GM19043 (cell line): ENCODE data around the gene ACOT11.

Experiments
- ATAC-seq: cut with Tn5 transposase; IDR thresholded peaks from one replicate; pipeline ENCODE4 v1.9.1; 2021; ENCODE audit warnings: low read depth; ENCODE audit not compliant: unreplicated experiment

ACOT11 gene

DNA sequence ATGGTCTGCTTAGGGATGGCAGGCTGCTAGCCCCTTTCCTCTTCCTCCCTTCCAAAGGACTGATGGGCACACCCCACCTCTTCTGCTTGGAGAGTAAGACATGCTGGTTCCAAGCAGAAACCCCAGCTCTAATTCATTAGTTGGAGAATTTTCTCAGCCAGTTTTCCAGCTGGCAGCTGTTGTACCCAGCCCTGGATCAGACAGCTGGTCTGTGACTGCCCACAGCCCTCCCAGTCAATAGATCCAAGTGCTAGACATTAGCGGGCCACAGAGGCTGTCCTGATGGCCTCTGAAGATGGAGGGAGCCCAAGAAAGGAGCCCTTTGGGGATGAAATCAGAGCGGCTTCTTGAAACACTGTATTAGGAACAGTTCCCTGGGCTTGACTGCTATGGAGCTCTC lies 35.8 kb downstream of the ACOT11 start:
- ATAC-seq = no peak

DNA sequence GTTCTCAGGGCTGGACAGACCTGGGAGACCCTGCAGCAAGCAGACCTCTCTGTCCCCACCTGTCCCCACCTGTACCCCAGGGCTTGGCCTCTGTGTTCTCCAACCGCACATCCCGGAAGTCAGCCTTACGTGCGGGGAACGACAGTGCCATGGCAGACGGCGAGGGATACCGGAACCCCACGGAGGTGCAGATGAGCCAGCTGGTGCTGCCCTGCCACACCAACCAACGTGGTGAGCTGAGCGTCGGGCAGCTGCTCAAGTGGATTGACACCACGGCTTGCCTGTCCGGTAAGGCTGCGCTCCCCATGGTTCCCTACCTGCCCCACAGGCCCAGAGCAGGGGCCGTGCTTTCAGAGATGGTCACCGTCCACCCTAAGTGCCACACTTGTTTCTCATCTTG lies 36.5 kb downstream of the ACOT11 start:
- no peak for ATAC-seq

DNA sequence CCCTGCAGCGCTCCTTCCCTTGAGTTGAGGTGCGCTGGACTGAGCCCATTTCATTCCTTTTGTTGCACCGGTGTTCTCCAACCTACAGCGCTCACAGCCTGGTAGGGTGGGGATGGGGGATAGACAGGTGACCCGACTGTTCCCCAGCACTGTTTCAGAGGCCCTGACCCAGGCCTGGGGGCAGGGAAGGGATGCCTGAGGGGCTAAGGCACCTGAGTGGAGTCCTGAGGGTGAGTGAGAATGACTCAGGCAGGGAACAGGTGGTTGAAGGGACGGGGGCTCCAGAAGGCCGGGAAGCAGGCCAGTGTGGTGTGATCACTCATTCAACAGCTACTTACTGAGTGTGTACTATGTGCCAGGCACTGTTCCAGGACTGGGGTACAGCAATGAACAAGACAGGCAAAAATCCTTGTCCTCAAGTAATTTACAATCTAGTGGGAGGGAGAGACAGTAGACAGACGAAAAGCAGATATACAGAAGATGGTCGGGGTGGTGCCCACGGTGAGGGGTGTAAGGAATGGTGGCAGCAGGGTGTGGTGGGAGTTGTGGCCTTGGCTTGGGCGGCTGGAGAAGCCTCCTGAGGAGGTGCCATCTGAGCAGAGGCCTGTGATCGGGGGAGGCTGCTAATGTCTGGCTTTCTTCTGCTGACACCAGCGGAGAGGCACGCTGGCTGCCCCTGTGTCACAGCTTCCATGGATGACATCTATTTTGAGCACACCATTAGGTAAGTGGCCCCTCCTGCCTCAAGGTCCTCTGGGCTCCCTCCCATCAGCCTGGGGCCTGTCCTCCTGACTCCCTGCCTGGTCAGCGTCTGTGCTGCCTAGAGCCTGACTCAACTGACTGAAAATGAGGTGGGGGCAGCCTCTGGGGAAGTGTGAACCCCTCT lies 37.4 kb downstream of the ACOT11 start:
- ATAC-seq = no peak

DNA sequence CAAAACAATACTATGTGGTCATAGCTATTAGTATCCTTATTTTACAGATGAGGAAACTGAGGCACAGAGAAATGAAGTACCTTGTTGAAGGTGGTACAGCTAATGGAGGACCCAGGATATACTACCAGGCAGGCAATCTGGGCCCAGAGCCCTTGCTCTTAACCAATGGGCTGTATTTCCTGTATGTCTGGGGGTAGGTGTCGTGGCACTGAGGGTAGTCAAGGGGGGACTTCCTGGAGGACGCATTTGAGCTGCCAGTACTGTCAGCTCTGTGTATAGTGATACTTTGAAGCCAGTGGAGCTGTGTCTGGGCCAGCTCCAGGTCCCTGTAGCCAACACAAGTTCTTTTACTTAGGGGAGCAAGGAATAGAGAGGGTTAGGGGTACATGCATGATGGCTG lies 40.3 kb downstream of the ACOT11 start:
- ATAC-seq = no peak

GRCh38 chr1:54591127-54591756 lies 43.2 kb downstream of the ACOT11 start:
- ATAC-seq = no peak

DNA sequence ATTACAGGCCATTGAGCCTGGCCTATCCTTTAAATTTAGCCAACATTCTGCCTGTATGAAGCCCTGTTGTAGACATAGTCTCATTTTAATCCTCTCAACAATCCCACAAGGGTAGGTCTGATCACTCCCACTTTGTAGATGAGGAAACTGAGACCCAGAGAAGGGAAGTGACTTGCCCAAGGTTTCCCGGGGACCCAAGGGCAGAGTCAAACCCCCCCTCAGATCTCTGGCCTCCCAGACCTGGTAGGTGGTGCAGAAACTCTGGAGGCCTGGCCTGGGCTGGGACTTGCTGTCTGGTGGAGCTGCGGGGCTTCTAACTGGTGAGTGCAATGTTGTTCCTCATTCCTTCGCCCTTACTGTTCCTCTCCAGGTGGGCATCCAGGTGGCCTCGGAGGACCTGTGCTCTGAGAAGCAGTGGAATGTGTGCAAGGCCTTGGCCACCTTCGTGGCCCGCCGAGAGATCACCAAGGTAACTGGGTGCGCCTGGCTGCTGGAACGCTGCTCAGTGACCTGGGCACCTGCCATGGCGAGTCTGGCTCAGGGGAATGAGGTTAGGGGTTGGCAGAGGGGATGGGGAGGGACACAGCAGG lies 45.6 kb downstream of the ACOT11 start:
- no peak for ATAC-seq

GRCh38 chr1:54594463-54594862 lies 46.4 kb downstream of the ACOT11 start:
- no peak for ATAC-seq

DNA sequence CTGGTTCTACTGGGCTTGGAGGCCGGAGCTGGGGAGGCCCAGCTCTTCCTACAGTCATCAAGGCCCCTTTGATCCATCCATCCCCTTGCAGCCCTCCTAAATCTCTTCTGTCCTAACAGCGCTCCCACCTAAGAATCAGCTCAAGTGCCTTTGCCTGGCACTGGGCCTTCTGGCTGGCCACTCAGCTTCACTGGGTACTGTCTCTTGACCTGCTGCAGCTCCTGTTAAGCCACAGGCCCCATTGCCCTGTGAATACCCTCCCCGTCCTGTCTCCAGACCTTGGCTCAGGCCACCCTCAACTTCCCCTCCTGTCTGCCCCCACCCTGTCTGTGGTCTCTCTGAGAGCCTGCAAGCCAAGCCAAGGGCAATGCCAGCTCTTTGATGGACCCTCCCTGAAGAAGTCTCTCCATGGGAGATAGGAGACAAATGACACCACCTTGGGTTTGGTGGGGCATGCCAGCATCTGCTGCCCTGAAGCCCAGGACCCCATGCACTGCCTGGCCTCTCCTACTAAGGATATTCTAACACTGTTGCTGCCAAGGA lies 48.0 kb downstream of the ACOT11 start:
- no peak for ATAC-seq

DNA sequence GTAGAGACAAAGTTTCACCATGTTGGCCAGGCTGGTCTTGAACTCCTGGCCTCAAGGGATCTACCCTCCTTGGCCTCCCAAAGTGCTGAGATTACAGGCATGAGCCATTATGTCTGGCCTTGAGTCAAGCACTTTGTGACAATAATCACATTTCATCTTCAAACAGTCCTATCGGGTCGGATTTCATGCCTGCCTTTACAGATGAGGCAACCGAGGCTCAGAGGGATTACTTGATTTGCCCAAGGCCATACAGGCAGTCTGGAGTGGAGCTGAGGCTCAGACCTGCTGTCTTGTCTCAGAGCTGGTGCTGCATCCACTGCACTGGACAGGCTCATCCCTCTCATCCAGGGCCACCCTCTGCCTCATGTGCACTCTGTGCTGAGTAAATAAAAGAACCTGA lies 48.7 kb downstream of the ACOT11 start:
- ATAC-seq = no peak

DNA sequence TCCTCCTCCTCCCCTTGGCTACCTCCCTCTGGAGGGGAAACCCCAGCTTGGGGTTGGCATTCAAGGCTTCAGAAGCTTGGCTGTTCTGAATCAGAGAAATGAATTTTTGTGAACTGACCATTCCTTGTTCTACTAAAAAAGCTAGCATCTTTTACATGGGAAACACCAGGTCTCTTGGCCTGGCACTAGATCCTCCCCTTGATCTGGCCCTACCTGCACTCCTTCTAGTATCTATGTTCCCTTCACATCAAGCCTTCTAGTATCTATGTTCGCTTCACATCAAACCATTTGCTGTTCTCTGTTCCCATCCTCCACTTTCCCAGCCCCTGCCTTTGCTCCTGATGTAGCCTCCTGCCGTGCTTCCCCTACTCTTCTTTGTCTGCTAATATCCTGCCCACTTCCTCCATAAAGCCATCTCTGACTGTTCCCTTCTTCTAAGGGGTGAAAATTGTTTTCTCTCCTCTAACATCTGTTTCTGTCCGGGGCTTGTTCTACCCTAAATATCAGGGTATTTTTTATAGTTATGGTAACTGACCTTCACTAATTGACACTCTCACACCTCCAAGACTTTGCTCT lies 49.5 kb downstream of the ACOT11 start:
- no peak for ATAC-seq

GRCh38 chr1:54599211-54599823 lies 51.3 kb downstream of the ACOT11 start:
- ATAC-seq = no peak

GRCh38 chr1:54600947-54601721 lies 53.1 kb downstream of the ACOT11 start:
- no peak for ATAC-seq

DNA sequence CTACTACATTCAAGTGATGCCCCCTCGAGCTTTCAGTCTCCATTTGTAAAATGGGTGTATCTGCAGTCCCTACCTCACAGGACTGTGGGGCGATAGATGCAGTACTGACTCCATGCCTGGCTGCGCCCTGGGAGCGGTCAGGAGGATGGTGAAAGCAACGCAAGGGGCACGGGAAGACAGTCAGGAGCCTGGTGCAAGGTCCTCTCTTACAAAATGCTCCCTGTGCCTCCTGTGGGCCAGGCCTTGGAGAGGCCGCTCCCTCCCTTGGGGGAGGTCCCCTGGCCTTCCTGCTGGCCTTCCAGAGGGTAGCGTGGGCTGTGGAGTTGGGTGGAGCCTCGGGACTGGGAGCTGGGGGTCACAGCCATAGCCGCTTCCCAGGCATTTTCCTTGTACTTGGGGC lies 53.7 kb downstream of the ACOT11 start:
- ATAC-seq = no peak

GRCh38 chr1:54602554-54602953 lies 54.5 kb downstream of the ACOT11 start:
- no peak for ATAC-seq

- no peak for ATAC-seq
These were observed 55.2 kb downstream of the ACOT11 start for GRCh38 chr1:54603241-54603640.

DNA sequence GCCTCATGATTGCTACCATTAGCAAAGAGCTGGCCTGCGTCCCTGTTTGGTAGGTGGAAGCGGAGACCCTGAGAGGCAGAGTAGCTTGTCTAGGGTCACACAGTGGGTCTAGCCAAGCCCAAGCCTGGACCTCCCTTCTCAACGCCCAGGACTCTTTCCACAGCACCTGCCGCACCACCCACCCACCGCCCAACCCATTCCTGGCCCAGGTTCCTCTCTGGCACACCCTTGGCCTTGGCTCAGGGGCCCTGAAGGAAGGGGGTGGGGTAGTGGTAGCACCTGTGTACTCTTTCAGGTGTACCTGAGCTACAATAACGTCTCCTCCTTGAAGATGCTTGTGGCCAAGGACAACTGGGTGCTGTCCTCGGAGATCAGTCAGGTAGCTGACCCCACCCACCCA lies 56.0 kb downstream of the ACOT11 start:
- ATAC-seq = no peak

- ATAC-seq = no peak
These were observed 56.7 kb downstream of the ACOT11 start for GRCh38 chr1:54604572-54605370.

- no peak for ATAC-seq
These were observed 58.3 kb downstream of the ACOT11 start for GRCh38 chr1:54606096-54606989.
